ENCODE data around the gene RAB26. TPM values are rescaled to one million over a fixed set of nuclear protein-coding genes. Genes with fewer than 3 reads are reported as not detected.

RAB26 gene
- total RNA-seq, 1 donor, result not detected

GRCh38 chr16:2158262-2158638 lies 9.8 kb downstream of the RAB26 start:
- no peak overlapping the region for H3K4me3 ChIP-seq (ENCODE audit: low read length)
- H3K4me1 ChIP-seq (ENCODE audit: insufficient read depth, low read length), result peaks cover 39% of the 10 kb centered on the region
- no peaks in the 10 kb centered on the region for H3K9me3 ChIP-seq (ENCODE audit: low read depth, low read length)
- H3K27me3 ChIP-seq (ENCODE audit: insufficient read depth, low read length), result no peaks in the 10 kb centered on the region

GRCh38 chr16:2159175-2159838 lies 10.9 kb downstream of the RAB26 start:
- Histone ChIP-seq H3K4me3 (ENCODE audit: low read length) (no peak overlapping the region), H3K9me3 (ENCODE audit: low read depth, low read length) (no peaks in the 10 kb centered on the region), H3K4me1 (ENCODE audit: insufficient read depth, low read length) (peaks cover 28% of the 10 kb centered on the region), H3K27me3 (ENCODE audit: insufficient read depth, low read length) (no peaks in the 10 kb centered on the region)

GRCh38 chr16:2160915-2161551 lies 12.6 kb downstream of the RAB26 start:
- Histone ChIP-seq H3K27me3 (ENCODE audit: insufficient read depth, low read length) (no peaks in the 10 kb centered on the region), H3K9me3 (ENCODE audit: low read depth, low read length) (no peaks in the 10 kb centered on the region), H3K4me3 (ENCODE audit: low read length) (no peak overlapping the region), H3K4me1 (ENCODE audit: insufficient read depth, low read length) (peaks cover 21% of the 10 kb centered on the region)

DNA sequence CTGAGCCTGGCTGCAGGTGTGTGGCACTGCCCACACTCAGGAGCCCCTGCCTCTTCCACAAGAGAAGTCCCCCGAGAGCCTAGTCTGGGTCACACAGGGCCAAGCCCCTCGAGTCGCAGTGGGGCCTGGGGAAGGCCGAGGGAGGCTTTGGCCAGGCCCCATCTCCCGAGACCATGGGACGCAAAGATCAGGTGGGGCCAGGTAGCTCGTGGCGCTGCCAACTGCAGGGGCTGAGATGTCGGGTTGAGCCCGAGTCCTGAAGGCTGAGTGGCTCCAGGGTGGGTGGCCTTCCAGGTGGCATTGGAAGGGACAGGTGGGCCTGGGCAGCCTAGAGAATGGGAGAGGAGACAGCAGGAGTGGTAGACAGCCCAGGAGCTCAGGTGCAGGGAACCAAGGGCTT lies 13.5 kb downstream of the RAB26 start:
- H3K27me3 ChIP-seq (ENCODE audit: insufficient read depth, low read length), result no peaks in the 10 kb centered on the region
- H3K4me3 ChIP-seq (ENCODE audit: low read length), result no peak overlapping the region
- no peaks in the 10 kb centered on the region for H3K9me3 ChIP-seq (ENCODE audit: low read depth, low read length)
- H3K4me1 ChIP-seq (ENCODE audit: insufficient read depth, low read length), result peaks cover 13% of the 10 kb centered on the region

- Histone ChIP-seq H3K9me3 (ENCODE audit: low read depth, low read length) (no peaks in the 10 kb centered on the region), H3K4me3 (ENCODE audit: low read length) (no peak overlapping the region)
These were observed 14.3 kb downstream of the RAB26 start for GRCh38 chr16:2162676-2163118.

GRCh38 chr16:2163211-2163881 lies 14.9 kb downstream of the RAB26 start:
- H3K4me1 ChIP-seq (ENCODE audit: insufficient read depth, low read length), result no peaks in the 10 kb centered on the region
- no peaks in the 10 kb centered on the region for H3K9me3 ChIP-seq (ENCODE audit: low read depth, low read length)
- no peaks in the 10 kb centered on the region for H3K27me3 ChIP-seq (ENCODE audit: insufficient read depth, low read length)
- no peak overlapping the region for H3K4me3 ChIP-seq (ENCODE audit: low read length)

More at GRCh38 chr16:2162676-2163118, 14.3 kb downstream of the RAB26 start:
- no peaks in the 10 kb centered on the region for H3K27me3 ChIP-seq (ENCODE audit: insufficient read depth, low read length)
- H3K4me1 ChIP-seq (ENCODE audit: insufficient read depth, low read length), result peaks cover 5% of the 10 kb centered on the region

DNA sequence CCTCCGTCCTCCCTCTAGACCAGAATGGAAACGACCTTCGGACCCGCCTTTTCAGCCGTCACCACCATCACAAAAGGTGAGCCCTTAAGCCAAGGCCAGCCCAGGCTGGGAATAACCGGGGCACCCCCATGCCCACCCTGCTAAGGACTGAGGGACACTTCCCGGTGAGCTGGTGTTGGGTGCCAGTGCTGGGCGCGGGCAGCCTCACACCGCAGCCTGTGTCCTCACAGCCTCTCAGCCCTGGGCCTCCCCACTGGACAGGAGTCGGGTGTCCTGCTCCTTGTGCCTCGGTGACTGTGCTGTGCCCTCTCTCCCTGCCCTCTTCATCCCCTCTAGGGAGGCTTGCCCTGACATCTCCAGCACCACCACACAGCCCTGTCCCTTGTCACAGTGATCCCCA lies 17.4 kb downstream of the RAB26 start:
- no peaks in the 10 kb centered on the region for H3K9me3 ChIP-seq (ENCODE audit: low read depth, low read length)
- H3K4me1 ChIP-seq (ENCODE audit: insufficient read depth, low read length), result no peaks in the 10 kb centered on the region
- H3K27me3 ChIP-seq (ENCODE audit: insufficient read depth, low read length), result no peaks in the 10 kb centered on the region

DNA sequence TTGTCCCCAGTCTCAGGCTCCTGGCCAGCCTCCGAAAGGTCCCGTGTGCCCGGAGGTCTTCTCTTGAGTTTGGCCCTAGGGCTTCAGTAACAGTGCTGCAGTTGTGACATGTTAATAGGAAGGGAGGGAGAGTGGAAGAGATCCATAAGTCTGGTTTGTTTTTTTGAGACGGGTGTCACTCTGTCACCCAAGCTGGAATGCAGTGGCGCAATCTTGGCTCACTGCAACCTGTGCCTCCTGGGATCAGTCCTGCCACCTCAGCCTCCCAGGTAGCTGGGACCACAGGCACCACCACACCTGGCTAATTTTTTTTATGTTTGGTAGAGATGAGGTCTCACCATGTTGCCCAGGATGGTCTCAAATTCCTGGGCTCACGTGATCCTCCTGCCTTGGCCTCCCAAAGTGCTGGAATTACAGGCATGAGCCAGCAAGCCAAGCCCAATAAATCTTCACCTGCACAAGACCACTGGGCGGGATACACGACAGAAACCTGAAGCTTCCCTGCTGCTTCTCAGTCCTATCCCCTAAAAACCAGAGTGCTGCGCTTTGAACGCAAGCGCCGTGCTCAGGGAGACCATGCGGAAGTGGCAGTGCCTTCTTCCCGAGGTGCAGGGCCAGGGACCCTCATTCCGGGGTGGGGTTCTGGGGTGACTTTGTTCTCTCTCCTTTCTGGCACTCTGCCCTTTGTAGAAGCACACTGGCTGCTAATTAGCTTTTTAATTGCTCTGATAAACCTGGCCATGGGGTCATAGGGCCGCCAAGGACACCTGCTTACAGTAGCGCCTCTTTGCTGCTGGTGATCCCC lies 18.0 kb downstream of the RAB26 start:
- Histone ChIP-seq H3K9me3 (ENCODE audit: low read depth, low read length) (no peaks in the 10 kb centered on the region), H3K27me3 (ENCODE audit: insufficient read depth, low read length) (no peaks in the 10 kb centered on the region), H3K4me3 (ENCODE audit: low read length) (no peak overlapping the region), H3K4me1 (ENCODE audit: insufficient read depth, low read length) (no peaks in the 10 kb centered on the region)

More for the DNA sequence above, 17.4 kb downstream of the RAB26 start:
- H3K4me3 ChIP-seq (ENCODE audit: low read length), result no peak overlapping the region

DNA sequence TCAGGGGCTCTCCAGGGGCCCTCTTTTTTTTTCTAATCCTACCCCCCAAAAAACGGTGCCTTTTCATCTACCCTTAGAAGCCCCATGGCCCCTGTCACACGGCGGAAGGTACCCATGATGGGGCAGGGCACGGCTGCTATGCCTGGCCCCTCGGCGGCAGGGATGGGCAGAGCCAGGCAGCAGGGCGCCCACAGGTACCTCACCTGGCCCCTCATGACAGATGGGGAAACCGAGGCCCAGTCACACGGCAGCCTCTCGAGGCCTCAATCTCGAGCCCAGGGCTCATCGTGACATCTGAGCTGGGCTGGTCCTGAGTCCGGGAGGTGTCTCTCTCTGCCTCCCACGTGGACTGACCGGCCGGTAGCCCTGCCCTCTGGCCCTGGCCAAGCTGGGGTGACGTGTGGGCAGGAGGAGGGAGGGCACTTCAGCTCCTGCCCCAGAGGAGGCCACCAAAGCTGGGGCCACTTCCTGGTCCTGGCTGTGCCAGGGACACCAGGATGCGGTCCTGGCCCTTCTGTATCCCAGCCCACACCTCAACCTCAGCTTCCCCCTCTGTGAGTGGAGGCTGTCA lies 18.7 kb downstream of the RAB26 start:
- Histone ChIP-seq H3K9me3 (ENCODE audit: low read depth, low read length) (no peaks in the 10 kb centered on the region), H3K4me3 (ENCODE audit: low read length) (no peak overlapping the region), H3K4me1 (ENCODE audit: insufficient read depth, low read length) (no peaks in the 10 kb centered on the region), H3K27me3 (ENCODE audit: insufficient read depth, low read length) (no peaks in the 10 kb centered on the region)

DNA sequence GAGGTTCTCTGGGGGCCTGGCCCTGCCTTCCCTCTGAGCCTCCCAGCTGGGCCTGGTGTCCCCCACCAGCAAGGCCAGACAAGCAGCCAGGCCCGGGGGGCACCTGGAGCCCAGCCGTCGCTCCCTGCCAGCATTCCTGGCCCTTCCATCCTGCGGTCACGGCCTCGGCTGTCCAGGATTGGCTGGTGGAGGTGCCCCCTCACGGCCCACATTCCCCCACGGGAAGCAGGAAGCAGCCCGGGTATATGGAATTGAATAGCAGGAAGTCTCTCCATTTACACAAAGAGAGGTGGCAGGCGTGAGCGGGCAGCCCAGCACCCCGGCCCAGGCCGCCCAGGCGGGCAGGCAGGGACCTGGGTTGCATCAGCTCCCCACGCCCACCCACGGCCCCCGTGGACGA lies 21.7 kb downstream of the RAB26 start:
- Histone ChIP-seq H3K4me3 (ENCODE audit: low read length) (no peak overlapping the region), H3K4me1 (ENCODE audit: insufficient read depth, low read length) (no peaks in the 10 kb centered on the region), H3K9me3 (ENCODE audit: low read depth, low read length) (no peaks in the 10 kb centered on the region), H3K27me3 (ENCODE audit: insufficient read depth, low read length) (no peaks in the 10 kb centered on the region)

- H3K4me3 ChIP-seq (ENCODE audit: low read length), result no peak overlapping the region
- no peaks in the 10 kb centered on the region for H3K27me3 ChIP-seq (ENCODE audit: insufficient read depth, low read length)
- H3K4me1 ChIP-seq (ENCODE audit: insufficient read depth, low read length), result no peaks in the 10 kb centered on the region
- no peaks in the 10 kb centered on the region for H3K9me3 ChIP-seq (ENCODE audit: low read depth, low read length)
These were observed 22.4 kb downstream of the RAB26 start for GRCh38 chr16:2170587-2171435.

DNA sequence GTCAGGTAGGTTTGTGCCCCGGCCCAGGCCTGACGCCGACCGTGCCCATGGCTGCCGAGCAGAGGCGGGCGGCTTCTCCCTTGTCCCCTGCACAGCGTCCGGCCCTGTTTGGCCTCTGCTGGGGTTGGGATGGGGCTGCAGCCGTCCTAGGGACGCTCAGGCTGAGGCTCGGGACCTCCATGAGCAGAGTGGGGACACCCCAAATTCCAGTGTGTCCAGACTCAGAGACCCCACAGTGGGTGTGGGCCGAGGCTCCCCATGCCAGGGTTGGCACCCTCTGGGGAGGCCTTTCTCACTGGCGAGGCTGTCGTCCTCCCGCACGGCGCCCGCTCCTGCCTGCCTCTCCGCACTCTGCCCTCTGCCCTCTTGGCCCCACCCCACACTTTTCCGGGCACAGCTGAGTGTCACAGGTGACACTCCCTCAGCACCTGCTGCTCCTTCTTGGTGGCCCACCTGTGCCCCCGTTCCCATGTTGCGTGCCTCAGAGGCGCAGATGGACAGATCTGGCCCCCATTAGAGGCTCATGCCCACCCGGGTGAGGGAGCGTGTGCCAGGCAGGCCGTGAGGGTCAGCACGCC lies 23.3 kb downstream of the RAB26 start:
- Histone ChIP-seq H3K9me3 (ENCODE audit: low read depth, low read length) (no peaks in the 10 kb centered on the region), H3K27me3 (ENCODE audit: insufficient read depth, low read length) (no peaks in the 10 kb centered on the region), H3K4me3 (ENCODE audit: low read length) (no peak overlapping the region), H3K4me1 (ENCODE audit: insufficient read depth, low read length) (no peaks in the 10 kb centered on the region)

DNA sequence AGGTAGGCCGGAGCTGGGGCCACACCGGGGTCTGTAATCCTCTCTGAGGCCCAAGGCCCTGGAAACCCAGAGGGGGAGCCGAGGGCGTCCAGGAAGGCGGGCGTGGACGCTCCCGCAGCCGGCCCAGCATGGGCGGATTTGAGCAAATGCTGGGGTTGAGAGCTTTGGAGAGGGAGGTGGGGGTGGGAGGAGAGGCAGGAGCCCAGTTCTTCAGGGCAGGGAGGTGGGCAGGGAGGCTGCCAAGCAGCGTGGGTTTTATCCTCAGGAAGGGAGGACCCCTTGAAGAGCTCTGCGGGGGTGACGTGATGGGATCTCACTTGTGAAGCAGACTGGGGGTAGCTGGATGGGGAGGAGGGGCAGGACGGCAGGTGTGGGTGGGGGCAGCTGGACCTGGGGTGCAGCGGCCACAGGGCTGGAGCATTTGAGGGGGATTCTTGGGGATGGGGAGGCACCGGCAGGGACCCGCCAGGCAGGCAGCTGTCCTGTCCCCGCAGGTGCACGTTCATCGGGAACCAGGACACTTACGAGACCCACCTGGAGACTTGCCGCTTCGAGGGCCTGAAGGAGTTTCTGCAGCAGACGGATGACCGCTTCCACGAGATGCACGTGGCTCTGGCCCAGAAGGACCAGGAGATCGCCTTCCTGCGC lies 24.4 kb downstream of the RAB26 start:
- Histone ChIP-seq H3K4me3 (ENCODE audit: low read length) (no peak overlapping the region), H3K27me3 (ENCODE audit: insufficient read depth, low read length) (no peaks in the 10 kb centered on the region), H3K9me3 (ENCODE audit: low read depth, low read length) (no peaks in the 10 kb centered on the region), H3K4me1 (ENCODE audit: insufficient read depth, low read length) (no peaks in the 10 kb centered on the region)
